ENCODE data around the gene FATE1. TPM values are rescaled to one million over a fixed set of nuclear protein-coding genes. Genes with fewer than 3 reads are reported as not detected.

FATE1 gene
- total RNA-seq, 1 donor from 2014 or later: not detected

Other genes starting within 250 kb of the FATE1 start
- gene PASD1, start 152.4 kb upstream of the FATE1 start, total RNA-seq: not detected
- gene PRRG3, start 20.6 kb upstream of the FATE1 start, total RNA-seq: 6.1 TPM
- not detected for gene CNGA2, start 18.7 kb downstream of the FATE1 start, total RNA-seq
- gene MAGEA4, start 196.9 kb downstream of the FATE1 start, total RNA-seq: not detected